NCI-H187 (cell line): Measurements from ENCODE around the gene RIPK3.

ENCODE experiments used
- DNase-seq, 2 experiments: peaks; one replicate each; lab custom pipeline; 2025; lab: John Stamatoyannopoulos, UW

The RIPK3 gene

GRCh38 chr14:24304019-24304387, 35.8 kb downstream of the RIPK3 start:
- DNase-seq = no peak

- no peak for DNase-seq
Observed at GRCh38 chr14:24300326-24300980, 39.3 kb downstream of the RIPK3 start.

- DNase-seq = peak; percentile 73 to 85
Observed at GRCh38 chr14:24299255-24300191, 40.3 kb downstream of the RIPK3 start, which contains the start of the genes DHRS1 and NOP9. Gene DHRS1, minus strand, starts transcription at chr14:24299780. Its CDS starts 674 bp downstream, at chr14:24299106. Gene NOP9, plus strand, starts transcription at chr14:24299850. Its CDS starts 105 bp downstream, at chr14:24299955.

- DNase-seq = no peak
Observed at GRCh38 chr14:24298892-24299254, 40.9 kb downstream of the RIPK3 start.

GRCh38 chr14:24297190-24297964, 42.4 kb downstream of the RIPK3 start:
- no peak for DNase-seq

GRCh38 chr14:24296341-24297157, 43.2 kb downstream of the RIPK3 start:
- DNase-seq = peak in 1 of 2 experiments; percentile 10

- no peak for DNase-seq
Observed at GRCh38 chr14:24293525-24293924, 46.3 kb downstream of the RIPK3 start.

GRCh38 chr14:24292118-24292807, 47.5 kb downstream of the RIPK3 start:
- DNase-seq = no peak

- DNase-seq = no peak
Observed at GRCh38 chr14:24291446-24292117, 48.2 kb downstream of the RIPK3 start.

GRCh38 chr14:24290746-24291145, 49.0 kb downstream of the RIPK3 start:
- DNase-seq = no peak

GRCh38 chr14:24289649-24290280, 50.0 kb downstream of the RIPK3 start:
- no peak for DNase-seq

- no peak for DNase-seq
Observed at GRCh38 chr14:24286996-24287395, 52.8 kb downstream of the RIPK3 start.
